Stimulated activated CD4-positive, alpha-beta T cell treated with anti-CD3 and anti-CD28 coated beads, Interleukin-12 subunit alpha, Interleukin-12 subunit beta, amount 100 ng/mL, for 4 hours (primary cell): ENCODE data around the gene ZNF761.
"Not testable (repeated sequence)": the region's sequence is repeated elsewhere in the genome, so short reads cannot be mapped to it uniquely, and the experiment has no call there.

ENCODE experiments used
- DNase-seq: peaks from one replicate; pipeline ENCODE4 v3.0.0-alpha.2; 2020

The ZNF761 gene

DNA sequence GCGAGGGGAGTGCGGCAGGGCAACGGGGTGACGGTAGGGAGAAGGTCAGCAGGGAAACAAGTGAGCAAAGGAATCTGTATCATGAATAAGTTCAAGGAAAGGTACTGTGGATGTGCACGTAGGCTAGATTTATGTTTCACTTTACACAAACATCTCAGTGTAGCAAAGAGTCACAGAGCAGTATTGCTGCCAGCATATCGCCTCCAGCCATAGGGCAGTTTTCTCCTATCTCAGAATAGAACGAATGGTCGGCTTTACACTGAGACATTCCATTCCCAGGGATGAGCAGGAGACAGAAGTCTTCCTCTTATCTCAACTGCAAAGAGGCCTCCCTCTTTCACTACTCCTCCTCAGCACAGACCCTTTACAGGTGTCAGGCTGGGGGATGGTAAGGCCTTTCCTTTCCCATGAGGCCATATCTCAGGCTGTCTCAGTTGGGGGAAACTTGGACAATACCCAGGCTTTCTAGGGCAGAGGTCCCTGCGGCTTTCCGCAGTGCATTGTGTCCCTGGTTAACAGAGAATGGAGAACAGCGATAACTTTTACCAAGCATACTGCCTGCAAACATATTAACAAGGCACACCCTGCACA, 28.4 kb downstream of the ZNF761 start:
- DNase-seq, result not testable (repeated sequence)

DNA sequence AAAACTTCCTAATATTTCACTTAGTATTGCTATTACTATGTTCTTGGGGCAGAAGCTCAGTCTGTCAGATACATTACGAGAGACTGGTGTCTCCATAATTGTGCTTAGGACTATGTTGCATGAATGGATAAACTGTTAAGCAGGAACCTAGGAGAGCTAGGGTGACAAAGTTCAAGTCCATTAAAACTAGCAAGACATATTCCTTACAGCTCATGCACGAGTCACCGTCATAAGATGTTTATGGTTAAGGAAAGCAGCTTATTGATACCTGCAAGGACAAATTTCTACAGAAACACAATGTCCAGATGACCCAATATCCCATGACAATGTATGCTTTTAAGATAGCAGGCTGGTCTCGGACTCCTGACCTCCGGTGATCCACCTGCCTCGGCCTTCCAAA, 30.1 kb downstream of the ZNF761 start:
- DNase-seq, result no peak

DNA sequence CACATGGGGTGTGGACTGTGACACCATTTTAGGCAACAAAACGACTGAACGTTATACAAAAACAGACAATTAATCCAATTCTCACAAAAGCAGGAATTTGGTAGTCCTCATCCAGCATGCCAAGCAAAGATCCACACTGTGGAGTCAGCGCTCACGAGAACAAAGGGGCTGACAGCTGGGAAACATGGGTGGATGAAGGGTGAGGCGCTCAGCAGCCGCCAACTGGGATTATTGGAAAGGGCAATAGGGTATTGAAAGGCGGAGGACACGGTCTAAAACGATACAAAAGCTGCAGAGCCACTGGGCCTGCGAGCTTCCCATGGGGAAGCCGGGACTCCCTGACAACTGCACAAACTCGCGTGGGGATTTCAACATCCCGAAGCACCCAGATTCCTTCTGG, 31.1 kb downstream of the ZNF761 start:
- no peak for DNase-seq

DNA sequence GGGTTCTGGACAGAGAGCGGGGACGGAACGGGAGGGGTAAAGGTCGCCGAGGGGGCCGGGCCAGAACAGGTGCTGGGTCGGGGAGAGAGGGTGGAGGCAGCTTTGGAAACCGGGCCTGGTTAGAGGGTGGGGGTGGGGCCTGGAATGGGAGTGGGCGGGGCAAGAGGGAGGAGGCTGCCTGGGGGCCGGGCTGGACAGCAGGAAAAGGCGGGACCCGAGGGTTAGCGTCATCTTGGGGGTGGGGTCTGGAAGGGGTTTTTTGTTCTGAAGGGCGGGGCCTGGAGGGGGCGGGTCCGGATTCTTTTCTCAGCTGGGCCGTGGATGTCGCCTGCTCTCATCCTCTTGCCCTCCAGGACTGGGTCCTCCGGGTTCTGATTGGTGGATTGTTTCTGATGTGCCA, 31.5 kb downstream of the ZNF761 start:
- no peak for DNase-seq

DNA sequence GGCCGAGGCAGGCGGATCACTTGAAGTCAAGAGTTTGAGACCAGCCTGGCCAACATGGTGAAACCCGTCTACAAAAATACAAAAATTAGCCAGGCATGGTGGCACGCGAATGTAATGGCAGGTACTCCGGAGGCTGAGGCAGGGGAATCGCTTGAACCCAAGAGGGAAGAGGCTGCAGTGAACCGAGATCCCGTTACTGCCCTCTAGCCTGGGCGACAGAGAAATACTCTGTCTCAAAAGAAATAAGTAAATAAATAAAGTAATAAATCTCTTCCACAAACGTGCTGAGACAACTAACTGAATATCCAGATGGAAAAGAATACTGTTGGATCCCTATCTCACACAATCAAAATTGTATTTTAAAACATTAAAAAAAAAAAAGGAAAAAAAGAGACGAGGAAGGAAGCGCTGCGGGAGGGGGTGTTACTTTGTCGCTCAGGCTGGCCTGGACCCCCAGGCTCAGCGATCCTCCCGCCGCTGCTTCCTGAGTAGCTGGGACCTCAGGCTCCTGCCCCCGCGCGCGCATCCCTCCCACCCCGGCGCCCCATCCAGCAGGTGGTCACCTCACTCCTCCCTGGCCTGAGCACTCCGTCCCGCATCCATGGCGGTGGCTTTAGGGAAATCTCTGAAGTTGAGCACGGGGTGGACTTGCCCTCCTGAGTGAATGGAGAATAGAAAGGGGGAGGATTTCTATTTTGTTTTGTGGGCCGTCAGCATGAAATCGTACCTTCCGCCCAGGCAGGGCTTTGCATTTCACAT, 35.1 kb downstream of the ZNF761 start:
- no peak for DNase-seq

DNA sequence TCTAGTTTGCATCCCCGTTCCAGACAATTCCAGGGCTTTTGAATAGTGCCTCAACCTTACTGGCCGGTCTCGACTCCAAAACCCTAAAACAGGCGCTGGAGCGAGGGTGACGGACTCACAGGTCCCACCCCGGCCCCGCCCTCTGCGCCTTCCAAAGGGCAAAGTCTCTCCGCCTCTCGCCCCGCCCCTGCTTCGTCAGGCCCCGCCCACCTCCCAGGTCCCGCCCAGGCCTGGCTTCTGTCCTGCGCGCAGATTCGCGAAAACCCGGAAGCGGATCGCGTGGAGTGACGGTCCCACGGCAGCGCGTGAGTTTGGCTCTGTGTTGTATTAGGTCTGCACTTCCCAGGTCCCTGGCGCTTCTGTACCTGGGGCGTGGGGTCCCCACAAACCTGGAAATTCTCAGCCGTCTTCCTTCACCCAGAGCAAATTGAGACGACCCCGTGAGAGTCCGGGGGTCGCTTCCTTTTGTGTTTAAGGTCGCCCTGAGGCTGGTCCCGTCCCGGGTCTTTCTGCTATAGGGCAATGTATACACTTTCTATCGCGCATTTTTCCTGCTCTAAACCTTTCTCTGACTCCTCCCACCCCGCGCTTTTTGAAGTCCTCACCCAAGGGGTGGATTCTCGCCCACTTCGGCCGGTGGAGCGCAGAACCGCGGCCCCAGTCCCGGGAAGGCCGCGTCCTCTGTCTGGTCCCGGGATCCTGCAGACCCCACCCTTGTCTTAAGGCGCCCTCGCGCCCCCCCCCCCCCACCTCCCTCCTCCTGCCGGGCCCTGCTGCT, 35.9 kb downstream of the ZNF761 start, which contains the start of gene ZNF813:
Gene ZNF813, plus strand, starts transcription at position 249 of the 778 bp plus-strand sequence. CDS start 16,090 bp downstream, outside the sequence.
- DNase-seq, result peak; percentile 98

DNA sequence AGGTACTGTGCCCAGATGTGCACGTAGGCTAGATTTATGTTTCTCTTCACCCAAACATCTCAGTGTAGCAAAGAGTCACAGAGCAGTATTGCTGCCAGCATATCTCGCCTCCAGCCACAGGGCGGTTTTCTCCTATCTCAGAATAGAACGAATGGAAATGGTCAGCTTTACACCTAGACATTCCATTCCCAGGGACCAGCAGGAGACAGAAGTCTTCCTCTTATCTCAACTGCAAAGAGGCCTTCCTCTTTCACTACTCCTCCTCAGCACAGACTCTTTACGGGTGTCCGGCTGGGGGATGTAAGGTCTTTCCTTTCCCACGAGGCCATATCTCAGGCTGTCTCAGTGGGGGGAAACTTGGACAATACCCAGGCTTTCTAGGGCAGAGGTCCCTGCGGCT, 36.8 kb downstream of the ZNF761 start:
- not testable (repeated sequence) for DNase-seq

DNA sequence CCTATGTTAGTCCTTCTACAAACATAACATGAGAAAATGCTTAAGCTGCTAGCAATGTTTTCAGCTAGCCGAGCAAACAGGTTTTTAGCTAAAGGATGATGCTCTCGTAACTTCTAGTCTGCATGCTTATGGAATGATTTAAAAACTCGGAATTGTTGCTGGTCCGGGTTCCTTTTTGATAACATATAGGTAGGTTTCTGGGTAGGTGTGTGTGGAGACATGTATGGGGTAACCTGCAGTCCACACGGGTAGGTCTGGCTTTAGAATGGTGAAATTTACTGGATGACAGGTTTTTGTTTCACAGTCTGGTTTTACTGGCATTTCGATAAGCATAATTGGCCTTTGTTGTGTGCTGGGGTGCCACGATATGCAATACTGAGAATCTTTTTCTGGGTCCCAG, 40.1 kb downstream of the ZNF761 start:
- no peak for DNase-seq

DNA sequence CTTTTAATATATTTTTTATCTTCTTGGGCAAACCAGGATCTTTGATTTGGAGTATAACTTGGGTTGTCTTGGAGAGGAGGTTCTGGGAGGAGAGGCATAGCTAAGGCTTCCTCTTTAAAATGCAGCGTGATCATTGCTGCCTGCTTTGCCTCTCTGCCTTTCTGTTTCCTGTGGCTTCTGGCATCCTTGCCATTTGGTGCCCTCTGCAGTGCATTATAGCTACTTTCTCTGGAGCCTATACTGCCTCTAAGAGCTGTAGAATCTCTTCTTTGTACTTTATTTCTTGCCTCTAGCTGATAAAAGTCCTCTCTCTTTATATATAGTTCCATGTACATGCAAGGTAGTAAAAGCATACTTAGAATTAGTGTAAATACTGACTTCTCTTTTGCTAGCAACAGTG, 43.0 kb downstream of the ZNF761 start:
- not testable (repeated sequence) for DNase-seq

DNA sequence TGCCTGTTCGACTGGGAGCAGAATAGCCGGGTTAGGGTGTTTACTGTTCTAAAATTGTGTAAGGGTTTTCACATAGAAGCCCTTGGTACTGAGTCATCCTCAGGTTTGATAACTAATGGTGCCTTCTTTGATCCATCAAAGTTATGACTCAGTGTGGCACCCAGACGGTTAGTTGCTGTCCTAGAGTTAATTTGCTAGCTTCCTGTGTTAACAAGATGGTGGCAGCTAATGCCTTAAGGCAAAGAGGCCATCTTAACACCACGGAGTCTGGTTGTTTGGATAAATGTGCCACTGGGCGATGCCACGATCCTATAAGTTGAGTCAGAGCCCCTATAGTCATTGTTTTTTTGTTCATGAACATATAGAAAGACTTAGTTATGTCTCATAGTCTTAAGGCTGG, 43.7 kb downstream of the ZNF761 start:
- DNase-seq, result not testable (repeated sequence)

DNA sequence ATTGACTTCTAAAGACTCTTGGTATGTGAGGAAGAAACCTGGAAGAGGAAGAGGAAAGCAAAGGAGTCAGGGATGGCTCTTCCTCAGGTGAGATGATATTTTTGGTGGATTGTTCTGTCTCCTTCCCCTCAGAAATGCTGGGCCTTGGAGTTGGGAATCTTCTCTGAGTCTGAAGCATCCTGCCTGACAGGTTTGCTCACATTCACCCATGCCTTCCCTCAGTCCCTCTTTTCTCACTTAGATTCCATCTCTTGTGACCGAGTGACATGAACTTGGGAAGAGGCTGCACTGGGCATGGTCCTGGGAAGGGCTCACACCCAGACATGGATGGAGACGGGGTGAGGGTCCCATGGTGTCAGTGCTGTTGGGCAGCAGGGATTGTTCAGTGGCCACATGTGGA, 52.0 kb downstream of the ZNF761 start:
- not testable (repeated sequence) for DNase-seq

DNA sequence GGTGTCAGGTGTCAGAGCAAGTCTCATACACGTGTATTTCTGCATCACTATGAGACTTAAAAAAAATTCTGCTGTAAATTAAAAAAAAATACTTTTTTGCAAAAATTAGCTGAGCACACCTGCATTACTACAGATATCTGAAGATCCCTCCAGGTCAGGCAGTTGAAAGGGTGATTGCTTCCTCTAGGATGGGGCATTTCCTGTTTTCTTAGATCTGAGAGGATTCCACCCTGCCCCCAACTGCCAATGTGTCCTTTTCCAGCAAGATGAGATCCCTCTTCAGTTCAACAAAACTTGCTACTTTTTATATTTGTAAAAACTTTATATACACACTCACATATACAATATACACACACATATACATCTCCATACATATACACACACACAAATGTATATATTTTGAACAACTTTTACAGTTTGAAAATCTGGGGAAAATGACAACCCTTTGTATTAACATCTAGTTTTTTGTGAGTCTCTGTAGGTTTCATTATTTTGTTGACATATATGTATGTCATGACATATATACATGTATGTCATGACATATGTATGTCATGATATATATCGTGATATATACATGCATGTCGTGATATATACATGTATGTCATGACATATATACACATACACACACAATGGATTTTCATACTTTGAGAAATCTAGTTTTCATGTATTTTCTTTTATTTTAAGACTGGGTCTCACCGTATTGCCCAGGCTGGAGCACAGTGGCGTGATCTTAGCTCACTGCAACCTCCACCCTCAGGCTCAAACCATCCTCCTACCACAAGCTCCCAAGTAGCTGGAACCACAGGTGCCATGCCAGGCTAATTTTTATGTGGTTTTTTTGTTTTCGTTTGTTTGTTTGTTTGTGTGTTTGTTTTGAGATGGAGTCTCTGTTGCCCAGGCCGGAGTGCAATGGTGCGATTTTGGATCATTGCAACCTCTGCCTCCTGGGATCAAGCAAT, 53.5 kb downstream of the ZNF761 start:
- no peak for DNase-seq

DNA sequence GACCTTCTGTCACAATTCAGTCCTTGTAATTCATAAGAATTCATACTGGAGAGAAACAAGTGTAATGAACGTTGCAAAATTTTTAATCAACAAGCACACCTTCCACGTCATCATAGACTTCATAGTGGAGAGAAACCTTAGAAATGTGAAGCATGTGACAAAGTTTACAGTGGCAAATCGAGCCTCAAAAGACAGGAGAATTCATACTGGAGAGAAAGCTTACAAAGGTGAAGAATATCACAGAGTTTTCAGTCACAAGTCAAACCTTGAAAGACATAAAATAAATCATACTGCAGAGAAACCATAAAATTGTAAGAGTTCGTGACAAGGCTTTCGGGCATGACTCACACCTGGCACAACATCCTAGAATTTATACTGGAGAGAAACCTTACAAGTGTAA, 60.4 kb downstream of the ZNF761 start:
- DNase-seq, result no peak

DNA sequence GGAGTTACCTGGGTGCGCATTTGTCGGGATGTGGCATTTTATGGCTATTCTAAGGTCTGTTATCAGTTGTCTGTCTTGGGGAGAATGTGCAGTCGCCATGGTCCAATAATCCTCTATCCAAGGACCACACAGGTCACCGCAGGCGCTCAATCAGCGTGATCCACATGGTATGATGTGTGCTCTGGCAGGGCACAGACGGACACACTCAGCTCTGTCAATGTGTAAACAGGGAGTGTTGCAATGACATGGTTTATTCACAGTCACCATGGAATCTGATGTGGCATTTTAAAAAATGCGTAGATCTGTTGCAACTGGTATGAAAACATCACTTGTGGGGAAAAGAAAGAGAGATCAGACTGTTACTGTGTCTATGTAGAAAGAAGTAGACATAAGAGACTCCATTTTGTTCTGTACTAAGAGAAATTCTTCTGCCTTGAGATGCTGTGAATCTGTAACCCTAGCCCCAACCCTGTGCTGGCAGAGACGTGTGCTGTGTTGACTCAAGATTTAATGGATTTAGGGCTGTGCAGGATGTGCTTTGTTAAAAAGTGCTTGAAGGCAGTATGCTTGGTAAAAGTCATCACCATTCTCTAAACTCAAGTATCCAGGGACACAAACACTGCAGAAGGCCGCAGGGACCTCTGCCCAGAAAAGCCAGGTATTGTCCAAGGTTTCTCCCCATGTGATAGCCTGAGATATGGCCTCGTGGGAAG, 65.7 kb downstream of the ZNF761 start:
- not testable (repeated sequence) for DNase-seq

DNA sequence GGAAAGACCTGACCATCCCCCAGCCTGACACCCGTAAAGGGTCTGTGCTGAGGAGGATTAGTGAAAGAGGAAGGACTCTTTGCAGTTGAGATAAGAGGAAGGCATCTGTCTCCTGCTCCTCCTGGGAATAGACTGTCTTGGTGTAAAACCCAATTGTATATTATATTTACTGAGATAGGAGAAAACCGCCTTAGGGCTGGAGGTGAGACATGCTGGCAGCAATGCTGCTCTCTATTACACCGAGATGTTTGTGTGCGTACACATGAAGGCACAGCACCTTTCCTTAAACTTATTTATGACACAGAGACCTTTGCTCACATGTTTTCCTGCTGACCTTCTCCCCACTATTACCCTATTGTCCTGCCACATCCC, 66.2 kb downstream of the ZNF761 start:
- not testable (repeated sequence) for DNase-seq

DNA sequence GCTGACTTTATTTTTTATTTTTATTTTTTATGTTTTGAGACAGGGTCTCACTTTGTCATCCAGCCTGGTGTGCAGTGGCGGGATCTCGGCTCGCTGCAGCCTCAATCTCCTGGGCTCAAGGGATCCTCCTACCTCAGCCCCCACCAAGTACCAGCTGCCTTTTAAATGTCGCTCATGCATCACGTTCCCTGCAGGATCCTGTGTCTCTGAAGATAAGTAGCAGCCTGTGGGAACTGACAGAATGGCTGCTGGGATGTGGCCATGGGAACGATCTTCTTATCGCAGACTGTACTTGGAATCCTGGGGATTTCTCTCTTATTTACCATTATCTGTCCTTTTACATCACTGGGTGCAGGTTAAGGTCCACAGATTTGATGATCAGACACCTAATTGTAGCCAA, 71.4 kb downstream of the ZNF761 start:
- DNase-seq, result not testable (repeated sequence)

DNA sequence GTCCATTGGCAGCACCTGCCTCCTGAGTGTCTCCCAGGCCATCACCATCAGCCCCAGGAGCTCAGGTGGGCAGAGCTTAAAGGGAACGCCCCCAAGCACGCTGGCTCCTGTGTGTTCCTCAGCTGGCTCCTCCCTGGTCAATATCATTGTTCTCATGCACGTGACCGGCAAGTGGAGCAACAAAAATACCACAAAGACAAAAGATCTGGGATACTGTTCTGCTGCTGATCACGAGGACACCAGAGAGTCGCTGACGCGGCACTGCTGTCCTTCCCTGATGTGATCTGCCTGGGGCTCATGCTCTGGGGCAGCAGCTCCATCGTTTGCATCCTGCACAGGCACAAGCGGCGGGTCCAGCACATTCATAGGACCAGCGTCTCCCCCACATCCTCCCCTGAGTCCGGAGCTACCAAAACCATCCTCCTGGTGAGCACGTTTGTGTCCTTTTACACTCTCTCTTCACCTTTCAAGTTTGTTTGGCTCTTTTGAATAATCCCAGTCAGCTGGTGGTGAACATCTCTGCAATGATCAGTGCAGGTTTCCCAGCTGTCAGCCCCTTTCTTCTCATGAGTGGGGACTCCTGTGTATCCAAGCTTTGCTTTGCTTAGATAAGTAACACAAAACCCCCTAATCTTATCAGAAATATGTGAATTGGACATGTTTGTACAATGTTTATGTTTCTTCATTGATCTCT, 72.0 kb downstream of the ZNF761 start:
- not testable (repeated sequence) for DNase-seq

DNA sequence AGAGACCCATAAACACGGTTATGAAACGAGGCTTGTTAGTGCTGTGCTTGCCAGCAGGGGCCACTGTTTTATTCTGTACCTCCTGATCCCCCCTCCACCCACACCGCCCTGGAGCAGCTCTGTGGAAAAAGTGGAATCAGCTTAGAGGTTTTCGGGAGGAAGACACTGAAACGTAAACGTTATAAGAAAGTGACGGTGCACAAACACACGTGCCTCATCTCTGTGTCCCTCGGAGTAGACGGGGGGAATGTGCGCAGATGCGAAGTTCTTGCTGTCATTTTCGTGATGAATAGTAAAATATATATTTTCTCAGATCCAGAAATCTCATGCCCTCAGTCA, 72.5 kb downstream of the ZNF761 start:
- not testable (repeated sequence) for DNase-seq

DNA sequence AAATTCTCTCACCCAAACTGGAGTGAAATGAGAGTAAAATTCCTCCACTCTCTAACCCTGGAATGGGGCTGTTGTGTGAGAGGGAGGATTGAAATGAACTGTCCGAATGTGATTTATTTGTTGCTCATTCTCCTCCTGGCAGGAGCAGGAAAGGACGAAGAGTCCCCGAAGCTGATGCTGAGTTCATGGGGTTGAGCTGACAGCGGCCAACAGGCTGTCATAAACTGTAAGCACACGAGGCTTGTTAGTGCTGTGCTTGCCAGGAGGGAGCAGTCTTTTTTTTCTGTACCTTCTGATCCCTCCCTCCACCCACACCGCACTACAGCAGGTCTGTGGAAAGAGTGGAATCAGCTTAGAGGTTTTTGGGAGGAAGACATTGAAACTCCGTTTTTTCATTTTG, 73.1 kb downstream of the ZNF761 start:
- no peak for DNase-seq

DNA sequence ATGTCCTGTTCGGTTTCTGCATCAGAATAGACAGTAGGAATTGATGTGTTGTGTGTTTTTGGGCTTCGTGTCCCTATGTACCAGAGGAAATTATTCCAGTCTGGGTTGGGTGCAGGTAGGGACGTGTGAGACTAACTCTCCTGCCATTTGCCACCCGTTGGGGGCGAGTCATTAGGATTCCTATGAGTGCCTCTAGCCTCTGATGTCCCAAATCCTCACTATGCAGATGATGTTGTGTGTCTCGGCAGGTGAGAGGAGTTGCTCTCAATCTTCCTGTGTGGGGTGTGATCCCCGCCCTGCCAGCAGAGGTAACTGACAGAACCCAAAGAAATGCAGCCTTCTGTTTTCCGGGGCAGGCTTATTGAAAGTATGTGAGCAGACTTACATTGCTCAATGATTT, 74.9 kb downstream of the ZNF761 start:
- no peak for DNase-seq
